Measurements from ENCODE around the gene CTNND2.

- TF ChIP-seq CTCF (IDR thresholded peaks at IDR 0.05): no peak
- TF ChIP-seq EZH2 (IDR thresholded peaks at IDR 0.05): no peak
These were observed 635.4 kb downstream of the CTNND2 start for GRCh38 chr5:11268891-11269290.
